Eye (tissue), 1 donor: Measurements from ENCODE around the gene C12orf57.

Experiments used
- DNase-seq: peaks from one replicate; pipeline ENCODE4 v3.0.0-alpha.2; 2015

C12orf57 gene

GRCh38 chr12:6966351-6966750 lies 22.5 kb downstream of the C12orf57 start:
- no peak for DNase-seq

- no peak for DNase-seq
Observed at GRCh38 chr12:6967651-6968100, 23.9 kb downstream of the C12orf57 start.

GRCh38 chr12:6968426-6968825 lies 24.6 kb downstream of the C12orf57 start:
- no peak for DNase-seq

- DNase-seq = peak; percentile 29
Observed at GRCh38 chr12:6970096-6970527, 26.3 kb downstream of the C12orf57 start.

- no peak for DNase-seq
Observed at GRCh38 chr12:6974180-6974579, 30.4 kb downstream of the C12orf57 start.

- DNase-seq = no peak
Observed at GRCh38 chr12:6975297-6976032, 31.6 kb downstream of the C12orf57 start.

- no peak for DNase-seq
Observed at GRCh38 chr12:6977653-6978052, 33.8 kb downstream of the C12orf57 start.

- DNase-seq = no peak
Observed at GRCh38 chr12:6978188-6978587, 34.4 kb downstream of the C12orf57 start.

GRCh38 chr12:6978611-6979011 lies 34.8 kb downstream of the C12orf57 start:
- no peak for DNase-seq

- no peak for DNase-seq
Observed at GRCh38 chr12:6979021-6979420, 35.2 kb downstream of the C12orf57 start.

GRCh38 chr12:6979453-6979852 lies 35.6 kb downstream of the C12orf57 start:
- DNase-seq = no peak

- no peak for DNase-seq
Observed at GRCh38 chr12:6980075-6980474, 36.3 kb downstream of the C12orf57 start.

GRCh38 chr12:6980740-6981139 lies 36.9 kb downstream of the C12orf57 start:
- DNase-seq = no peak

- DNase-seq = no peak
Observed at GRCh38 chr12:6981152-6982052, 37.6 kb downstream of the C12orf57 start.

- DNase-seq = no peak
Observed at GRCh38 chr12:6982532-6982931, 38.7 kb downstream of the C12orf57 start.

- DNase-seq = no peak
Observed at GRCh38 chr12:6987956-6988553, 44.2 kb downstream of the C12orf57 start.
